AML-193 (cell line): ENCODE results near the gene TRPM2.

ENCODE experiments used
- DNase-seq, 2 experiments: peaks; one replicate each; lab custom pipeline; 2025; lab: John Stamatoyannopoulos, UW

TRPM2 gene

DNA sequence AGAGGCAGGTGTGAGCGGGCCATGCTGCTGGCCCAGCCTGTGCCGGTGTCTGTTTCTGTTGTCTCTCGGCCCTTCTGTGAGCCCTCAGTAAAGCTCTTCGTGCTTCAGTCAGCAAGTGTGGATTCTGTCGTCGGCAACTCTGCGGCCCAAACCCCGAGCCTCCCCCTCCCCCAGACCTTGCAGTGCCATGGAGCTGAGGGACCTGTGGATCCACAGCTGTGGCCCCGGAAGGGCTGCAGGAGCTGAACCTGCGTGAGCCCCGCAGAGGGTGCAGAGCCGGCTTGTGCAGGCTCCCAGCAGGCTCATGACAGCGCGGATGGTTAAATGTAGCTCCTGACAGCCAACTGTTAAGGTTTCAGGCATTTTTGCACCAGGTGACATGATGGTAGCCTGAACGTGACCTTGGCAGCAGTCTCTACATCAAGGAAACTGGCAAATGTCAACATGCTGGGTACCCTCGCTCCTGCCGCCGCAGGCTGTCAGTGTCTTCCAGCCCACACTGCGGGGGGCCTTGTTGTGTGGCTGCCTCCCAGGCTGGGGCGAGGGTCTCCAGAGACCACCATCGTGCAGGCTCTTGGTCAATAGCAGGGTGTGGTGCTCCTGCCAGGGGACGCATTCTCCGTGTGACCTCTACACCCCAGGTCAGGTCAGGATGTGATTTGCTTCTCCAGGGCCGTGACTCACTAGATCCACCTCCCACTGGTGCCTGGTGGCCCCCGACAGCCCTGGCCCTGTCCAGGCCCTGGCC, 108.8 kb downstream of the TRPM2 start:
- no peak for DNase-seq

DNA sequence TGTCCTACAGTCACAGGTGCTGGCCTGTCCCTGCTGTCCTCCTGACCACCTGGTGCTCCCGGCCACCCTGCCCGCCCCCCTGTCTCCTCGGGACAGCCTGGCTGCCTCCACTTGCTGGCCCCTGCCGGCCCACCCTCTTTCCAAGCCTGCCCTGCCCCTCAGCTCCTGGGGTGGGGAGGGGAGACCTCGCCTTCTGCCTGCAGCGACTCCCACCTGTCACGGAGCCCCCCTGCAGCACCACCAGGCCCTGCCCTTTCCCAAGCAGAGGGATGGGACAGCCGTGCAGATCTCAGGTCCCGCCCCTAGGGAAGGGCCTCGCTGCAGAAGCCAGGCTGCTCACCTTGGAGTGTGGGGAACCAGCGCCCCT, 109.4 kb downstream of the TRPM2 start:
- no peak for DNase-seq

DNA sequence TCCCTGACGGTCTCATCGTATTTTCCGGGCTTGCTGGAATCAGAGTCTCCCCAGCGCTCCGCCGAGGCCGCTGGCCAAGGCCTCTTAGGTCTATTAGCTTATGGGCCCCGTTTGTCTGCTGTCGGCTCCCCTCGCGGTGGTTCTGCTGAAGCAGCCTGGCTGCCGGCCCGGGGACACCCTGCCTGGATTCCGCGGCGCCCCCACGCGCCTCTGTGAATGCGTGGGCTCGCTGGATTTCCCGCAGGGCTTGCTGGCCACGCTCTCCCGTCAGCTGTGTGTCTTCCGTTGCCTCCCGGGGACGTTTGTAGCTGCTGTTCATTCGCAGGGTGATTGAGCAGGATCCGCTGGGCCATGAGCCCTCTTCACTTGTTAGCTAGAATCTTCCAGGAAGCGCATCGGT, 110.3 kb downstream of the TRPM2 start:
- no peak for DNase-seq

DNA sequence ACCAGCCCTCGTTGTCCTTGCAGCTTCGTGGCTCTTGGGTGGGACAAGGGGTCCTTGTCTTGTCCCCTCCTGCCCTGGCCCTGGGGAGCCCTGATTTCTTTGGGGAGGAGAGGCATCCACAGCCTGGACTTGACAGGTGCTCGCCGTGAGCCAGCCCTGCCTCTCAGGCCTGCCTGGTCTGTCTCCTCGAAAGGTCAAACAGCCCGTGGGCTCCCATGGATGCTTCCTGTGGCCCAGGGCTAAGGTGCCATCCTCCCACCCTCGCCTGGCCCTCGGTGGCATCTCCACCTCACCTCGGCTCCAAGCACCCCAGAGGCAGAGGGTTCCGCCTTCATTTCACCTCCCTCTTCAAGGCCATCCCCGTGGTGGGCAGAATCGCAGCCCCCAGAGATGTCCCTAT, 110.9 kb downstream of the TRPM2 start:
- no peak for DNase-seq

DNA sequence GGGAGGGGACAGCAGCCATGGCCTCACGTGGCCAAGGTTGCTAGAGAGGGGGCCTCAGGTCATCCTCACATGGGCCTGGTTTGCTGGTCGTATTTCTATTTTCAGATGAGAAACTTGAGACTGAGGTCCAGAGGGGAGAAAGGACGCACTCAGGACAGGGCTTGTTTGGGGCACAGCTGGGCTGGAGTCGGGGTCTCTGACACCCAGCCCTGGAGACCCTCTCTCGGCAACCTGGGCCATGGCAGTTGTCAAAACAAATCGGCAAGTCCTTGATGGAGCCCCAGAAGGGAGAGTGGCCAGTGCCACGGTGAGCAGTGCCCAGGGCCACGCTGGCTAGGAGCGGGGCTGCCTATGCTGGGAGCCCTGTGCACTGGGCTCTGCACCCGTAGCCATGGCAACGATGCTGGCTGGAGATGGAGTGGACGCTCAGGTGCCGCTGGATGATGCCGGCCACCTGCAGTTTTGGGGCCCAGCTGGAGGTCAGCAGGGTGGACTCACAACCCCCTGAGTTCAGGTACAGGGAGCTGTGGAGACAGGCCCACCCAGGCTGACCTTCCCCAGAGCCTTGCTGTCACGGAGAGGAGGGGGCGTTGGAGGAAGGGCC, 113.0 kb downstream of the TRPM2 start:
- no peak for DNase-seq

DNA sequence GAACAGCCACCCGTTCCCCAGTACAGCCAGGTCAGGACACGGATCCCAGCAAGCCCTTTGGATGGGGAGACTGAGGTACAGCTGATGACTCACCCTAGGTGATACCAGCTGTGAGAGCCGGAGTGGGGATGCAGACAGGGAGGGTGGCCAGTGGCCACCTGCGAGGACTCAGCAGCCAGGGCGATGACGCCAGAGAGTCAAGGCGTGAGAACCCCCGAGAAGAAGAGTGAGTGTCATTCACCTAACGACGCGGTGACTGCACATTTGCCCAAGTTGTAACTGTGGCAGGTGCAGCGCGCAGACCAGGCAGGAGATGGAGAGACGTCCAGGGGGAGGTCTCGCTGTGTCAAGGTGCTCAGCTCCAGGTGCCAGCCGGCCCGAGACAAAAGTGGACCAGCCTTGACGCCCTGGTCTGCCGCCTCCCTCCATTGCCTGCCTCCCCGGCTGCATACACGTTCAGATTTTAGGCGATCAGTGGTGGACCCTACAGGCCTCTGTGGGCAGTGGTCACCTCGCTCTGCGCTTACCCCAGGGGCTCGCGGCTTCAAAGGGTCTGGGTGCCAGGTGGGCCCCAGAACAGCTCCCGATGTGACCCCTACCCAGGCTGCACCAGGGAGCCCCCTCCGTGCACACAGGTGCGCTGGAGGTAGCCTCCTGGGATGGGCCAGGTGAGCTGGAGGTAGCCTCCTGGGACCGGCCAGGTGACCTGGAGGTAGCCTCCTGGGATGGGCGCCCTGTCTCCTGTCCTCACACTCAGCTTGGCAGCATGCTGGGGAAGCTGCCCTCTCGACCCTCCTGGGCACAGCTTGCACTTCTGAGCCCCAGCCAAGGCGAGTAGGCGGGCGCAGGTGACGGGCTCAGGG, 113.8 kb downstream of the TRPM2 start:
- DNase-seq = no peak

DNA sequence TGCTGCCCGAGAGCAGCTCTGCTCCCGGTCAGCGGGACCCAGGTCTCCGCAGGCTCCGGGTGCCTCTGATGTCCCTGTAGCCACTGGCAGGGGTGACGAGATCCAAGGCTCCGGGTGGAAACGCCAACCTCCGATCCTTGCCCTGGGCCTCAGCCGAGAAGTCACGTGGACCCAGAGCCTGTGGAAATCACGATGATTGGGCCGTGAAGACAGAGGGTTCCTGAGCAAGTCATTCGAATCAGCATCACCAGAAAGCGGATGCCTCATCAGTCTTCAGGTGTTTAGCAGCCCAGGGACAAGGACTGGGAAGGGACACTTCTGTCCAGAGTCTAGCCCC, 114.4 kb downstream of the TRPM2 start:
- DNase-seq = no peak

DNA sequence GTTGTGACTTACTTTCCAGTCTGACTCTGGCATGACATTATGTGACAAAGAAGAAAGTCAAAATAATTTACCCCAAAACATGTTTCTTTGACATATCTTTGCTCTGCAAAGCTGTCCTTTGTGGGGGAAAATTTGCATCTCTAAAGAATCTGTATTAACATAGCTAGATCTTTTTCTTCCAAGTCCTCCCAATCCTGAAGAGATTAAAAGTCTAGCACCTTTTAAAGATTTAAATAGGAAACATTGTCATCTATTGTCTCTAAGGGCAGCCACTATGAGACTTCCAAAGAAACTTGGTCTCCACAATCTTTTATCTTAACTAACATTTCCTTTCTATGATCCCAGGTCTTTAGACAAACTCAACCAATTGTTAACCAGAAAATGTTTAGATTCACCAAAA, 117.9 kb downstream of the TRPM2 start:
- no peak for DNase-seq

DNA sequence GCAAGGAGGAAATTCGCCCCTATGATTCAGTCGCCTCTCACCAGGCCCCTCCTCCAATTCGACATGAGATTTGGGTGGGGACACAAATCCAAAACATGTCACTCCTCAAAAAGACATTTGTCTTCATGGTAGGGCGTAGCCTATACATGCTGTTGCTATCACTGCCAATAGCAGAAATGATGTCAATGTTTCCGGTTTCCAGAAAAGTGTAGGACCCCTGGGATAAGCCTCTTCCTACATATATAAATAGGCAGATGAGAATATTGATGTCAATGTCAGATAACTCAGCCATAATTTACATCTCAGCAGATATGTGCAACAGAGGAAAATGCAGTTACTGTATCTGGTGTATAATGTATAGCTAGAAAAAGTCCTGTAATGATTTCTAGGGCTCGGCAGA, 118.6 kb downstream of the TRPM2 start:
- no peak for DNase-seq

DNA sequence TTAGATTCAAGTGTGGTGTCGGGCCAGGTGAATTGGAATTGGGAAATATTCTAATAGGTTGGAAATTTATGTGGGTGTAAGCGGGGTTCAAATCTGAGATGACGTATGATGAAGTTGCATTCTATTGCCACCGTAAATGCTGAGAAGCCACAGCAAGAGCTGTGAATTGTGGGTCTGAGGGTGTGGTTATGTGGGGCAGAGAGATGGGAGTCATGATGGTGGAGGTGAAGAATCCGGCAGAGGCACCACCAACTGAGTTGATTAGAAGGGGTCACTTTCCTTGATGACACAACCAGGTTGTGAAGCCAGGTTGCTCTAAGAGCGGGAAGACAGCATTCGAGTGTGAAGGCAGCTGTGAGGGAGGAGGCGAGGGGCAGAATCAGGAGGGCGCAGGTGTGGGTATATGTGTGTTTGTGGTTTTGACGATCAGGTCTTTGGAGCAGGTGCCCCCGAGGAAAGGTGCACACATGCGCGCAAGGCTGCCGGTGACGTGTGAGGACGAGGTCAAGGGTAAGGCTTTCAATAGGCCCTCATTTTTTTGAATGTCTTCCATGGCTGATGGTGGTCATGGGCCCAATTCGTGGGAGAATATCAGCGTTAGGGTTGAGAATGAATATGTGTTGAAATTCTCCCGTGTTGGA, 120.6 kb downstream of the TRPM2 start:
- no peak for DNase-seq

DNA sequence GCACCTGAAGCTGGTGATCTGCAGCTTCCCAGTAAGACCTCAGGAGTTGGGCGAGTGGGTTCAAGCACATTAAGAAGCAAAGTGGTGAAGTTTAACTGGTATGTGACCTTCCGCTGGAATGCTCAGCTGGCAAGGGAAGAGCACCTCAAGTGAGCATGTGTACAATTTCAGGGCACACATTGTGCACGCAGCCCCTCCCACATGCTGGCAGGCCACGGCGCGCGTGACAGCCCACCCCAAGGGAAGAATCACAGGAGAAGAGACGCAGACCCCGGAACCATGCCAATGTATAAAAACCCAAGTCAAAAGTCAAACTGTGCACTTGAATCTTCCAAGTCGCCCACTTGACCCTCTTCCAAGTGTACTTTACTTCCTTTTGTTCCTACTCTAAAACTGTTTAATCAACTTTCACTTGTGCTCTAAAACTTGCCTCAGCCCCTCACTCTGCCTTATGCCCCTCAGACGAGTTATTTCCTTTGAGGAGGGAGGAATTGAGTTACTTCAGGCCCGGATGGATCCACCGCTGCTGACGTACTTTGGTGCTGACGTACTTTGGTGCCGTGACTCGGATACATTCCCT, 121.9 kb downstream of the TRPM2 start:
- no peak for DNase-seq

DNA sequence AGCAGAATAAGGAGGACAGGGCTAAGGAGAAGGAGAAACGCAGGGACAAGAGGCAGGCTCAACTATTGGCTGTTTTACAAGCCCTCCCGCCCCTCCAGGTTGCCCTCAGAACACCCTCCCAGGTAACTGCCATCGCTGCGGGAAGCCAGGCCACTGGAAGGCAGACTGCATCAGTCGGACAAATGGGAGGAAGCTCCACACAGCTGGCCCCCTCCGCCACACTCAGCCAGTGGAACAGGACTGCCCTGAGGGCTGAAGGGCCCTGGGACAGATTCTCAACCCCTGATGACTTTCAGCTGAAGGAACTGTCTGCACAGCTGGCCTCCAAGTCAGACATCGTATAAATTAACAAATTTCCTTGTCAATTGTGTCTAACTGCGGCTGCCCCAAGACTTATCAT, 123.7 kb downstream of the TRPM2 start:
- no peak for DNase-seq

DNA sequence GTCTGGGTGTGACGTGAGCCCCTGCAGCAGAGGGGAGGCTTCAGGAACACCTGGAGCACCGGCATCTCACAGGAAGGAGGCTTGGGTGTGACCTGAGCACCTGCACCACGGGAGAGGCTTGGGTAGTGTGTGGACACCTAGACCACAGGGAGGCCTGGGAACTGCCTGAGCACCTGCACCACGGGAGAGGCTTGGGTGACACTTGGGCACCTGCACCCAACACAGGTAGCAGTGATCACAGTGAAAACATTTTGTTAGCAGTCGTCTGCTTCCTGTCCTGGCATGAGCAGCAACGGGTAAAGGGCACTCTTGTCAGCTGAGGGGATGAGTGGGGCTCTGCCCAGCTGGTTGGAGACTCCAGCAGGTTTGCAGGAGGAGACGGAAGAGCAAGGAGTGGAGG, 124.3 kb downstream of the TRPM2 start:
- no peak for DNase-seq

DNA sequence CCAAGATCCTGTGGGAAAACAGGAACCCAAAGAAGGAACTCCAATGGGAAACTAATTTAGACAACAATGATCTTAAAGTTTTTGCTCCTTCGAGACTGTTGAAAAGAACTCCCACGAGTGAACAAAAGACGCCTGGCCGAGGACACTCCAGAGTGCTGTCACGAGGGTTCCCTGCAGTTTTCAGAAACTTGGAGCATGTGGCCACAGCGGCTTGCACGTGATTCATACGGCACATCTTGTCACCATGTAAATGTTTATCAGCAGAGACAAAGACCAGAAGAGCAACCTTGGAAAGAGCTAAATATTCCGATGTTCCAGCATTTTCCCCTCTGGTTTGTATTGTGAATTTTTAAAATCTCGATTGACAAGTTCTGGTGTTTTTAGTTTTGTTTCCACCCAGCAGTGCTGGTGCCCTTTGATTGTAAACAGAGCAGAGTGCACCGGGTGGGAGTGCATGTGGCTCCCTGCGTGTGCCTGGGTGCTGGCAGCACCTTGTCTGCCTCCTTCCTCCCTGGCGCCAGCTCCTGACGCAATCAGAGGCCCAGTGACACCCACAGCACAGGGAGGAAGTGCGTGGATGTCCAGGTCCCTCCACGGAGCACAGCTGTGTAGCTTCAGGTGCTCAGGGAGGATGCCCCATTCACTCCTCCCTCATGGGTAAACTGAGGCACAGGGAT, 124.8 kb downstream of the TRPM2 start:
- DNase-seq = no peak

DNA sequence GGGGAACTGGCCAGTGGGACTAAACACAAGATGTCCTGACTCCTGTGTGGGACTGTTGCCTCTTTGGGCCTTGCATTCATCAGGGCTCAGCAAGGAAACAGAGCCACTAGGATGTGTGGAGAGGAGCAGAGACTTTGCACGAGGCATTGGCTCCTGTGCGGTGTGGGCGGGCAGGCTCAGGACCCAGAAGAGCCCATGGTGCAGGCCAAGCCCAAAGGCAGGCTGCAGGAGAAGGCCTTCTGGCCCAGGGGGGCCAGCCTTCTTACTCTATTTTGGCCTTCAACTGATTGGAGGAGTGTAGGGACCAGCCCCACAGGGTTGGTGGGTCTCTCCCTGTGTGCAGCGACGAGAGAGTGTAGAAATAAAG, 125.4 kb downstream of the TRPM2 start:
- DNase-seq = no peak

DNA sequence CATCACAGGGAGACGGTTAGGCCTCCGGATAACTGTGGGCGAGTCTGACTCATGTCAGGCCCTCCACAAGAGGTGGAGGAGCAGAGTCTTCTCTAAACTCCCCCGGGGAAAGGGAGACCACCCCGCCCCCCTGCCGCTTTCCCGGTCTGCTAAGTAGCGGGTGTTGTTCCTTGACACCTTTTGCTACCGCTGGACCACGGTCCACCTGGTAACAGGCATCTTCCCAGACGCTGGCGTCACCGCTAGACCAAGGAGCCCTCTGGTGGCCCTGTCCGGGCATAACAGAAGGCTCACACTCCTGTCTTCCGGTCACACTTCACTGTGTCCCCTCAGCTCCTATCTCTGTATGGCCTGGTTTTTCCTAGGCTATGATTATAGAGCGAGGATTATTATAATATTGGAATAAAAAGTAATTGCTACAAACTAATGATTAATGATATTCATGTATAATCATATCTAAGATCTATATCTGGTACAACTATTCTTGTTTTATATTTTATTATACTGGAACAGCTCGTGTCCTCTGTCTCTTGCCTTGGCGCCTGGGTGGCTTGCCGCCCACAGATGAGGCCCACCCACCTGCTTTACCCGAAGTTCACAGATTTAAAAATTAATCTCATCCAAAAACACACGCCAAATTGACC, 126.3 kb downstream of the TRPM2 start:
- peak; percentile 8 to 24 for DNase-seq

DNA sequence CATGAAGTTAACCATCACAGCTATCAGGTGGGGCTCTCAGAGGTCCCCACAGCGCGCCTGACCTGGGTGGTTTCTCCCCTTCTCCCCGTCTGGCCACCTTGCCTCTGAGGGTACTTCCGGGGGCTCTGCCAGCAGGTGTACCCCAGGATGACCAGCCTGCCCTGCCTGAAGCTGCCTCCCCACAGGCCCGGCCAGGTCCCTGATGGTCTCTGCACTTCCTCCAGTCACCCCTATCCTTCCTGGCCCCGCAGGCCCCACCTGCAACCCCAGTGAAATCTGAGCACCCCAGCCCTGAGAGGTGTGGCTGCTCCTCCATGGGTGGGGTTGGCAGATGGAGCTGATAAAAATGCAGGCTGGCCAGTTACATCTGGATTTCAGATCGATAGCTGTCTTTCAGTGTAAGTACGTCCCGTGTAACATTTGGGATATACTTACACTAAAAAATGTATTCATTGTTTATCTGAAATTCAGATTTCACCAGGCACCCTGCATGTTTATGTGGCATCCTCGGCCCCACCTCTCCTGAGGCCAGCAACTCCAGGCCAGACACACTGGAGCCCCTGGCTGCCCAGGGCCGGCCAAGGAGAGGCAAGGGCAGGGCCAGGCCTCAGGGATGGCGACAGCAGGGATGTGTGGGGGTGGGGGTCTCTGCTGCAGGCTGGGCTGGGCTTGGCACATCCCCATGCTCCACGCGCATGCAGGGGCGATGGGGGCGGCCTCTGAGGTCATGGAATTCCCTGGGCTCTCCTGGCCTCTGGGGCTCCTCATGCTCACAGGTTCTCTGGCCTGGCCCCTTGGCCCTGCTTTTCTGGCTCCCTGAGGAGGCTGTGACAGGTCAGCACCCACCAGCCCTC, 127.0 kb downstream of the TRPM2 start:
- DNase-seq = no peak

DNA sequence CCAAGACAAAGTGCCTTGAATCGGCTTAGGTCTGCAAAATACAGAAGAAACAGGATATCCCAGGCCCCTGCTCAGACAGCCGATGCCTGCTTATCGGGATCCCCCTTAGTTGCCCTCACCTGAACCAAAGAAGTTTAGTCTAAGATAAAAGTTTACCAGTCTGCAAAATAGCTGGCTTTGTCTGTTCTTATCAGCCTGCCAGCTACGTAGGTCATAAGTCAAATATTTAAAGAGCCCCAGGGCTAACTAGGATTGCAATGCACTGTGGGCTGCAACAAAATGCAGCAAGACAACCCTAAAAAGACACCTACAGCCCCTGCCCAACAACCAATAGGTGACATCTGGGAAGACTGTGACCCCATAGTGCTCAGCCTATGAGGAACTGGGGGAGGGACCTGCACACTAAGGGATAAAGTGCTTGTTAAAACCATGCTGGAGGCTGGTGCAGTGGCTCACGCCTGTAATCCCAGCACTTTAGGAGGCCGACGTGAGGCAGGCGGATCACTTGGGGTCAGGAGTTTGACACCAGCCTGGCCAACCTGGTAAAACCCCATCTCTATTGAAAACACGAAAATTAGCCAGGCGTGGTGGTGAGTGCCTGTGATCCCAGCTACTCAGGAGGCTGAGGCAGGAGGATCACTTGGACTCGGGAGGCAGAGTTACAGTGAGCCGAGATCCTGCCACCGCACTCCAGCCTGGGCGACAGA, 129.3 kb downstream of the TRPM2 start:
- DNase-seq = no peak

DNA sequence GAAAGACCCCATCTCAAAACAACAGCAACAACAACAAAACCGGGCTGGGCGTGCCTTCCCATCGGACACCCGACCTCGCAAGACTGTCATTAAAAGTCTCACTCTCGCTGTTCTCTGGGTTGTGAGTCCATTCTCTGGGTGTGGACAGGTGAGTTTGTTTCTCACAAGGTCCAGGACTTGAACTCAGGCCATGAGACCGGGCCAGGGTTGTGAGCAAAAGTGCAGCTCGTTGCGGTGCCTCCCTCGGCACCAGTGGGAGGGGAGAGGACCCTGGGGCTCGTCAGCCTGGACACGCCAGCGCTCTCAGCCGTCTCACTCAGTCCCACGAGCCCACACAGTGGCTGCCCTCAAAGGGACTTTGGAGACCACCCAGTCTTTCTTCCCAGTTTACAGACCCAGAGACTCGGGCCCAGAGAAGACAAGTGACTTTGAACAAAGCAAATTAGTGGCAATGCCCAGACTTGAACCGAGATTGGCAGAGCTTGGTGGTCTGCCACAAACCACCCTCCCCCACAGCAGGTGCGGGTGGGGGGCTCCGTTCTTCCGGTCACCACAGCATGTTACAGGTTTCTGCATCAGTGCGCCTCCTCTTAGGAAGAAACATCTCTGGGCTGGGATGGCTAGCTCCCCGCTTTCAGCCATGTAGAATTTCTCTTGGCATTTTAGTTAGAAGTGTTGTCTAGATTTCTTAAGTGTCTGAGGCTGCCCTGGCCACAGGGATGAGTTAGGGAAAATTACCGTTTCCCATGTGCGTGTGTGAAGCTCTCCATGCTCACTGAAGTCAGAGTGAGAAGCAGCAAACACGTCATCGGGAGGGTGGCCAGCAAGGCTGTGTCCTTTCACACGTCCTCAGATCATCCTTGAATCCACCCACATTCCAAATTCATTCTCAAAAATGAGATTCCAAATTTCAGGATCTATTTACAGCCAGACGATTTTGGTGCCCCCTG, 130.1 kb downstream of the TRPM2 start:
- no peak for DNase-seq
